ENCODE data around the gene REEP6.

GRCh38 chr19:1526066-1526778 lies 35.2 kb downstream of the REEP6 start:
- TF ChIP-seq, protein P1, sequence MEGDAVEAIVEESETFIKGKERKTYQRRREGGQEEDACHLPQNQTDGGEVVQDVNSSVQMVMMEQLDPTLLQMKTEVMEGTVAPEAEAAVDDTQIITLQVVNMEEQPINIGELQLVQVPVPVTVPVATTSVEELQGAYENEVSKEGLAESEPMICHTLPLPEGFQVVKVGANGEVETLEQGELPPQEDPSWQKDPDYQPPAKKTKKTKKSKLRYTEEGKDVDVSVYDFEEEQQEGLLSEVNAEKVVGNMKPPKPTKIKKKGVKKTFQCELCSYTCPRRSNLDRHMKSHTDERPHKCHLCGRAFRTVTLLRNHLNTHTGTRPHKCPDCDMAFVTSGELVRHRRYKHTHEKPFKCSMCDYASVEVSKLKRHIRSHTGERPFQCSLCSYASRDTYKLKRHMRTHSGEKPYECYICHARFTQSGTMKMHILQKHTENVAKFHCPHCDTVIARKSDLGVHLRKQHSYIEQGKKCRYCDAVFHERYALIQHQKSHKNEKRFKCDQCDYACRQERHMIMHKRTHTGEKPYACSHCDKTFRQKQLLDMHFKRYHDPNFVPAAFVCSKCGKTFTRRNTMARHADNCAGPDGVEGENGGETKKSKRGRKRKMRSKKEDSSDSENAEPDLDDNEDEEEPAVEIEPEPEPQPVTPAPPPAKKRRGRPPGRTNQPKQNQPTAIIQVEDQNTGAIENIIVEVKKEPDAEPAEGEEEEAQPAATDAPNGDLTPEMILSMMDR (IDR thresholded peaks at IDR 0.05; ENCODE audit: low read depth, low read length, missing input control), result no peak
- TF ChIP-seq, protein P2, sequence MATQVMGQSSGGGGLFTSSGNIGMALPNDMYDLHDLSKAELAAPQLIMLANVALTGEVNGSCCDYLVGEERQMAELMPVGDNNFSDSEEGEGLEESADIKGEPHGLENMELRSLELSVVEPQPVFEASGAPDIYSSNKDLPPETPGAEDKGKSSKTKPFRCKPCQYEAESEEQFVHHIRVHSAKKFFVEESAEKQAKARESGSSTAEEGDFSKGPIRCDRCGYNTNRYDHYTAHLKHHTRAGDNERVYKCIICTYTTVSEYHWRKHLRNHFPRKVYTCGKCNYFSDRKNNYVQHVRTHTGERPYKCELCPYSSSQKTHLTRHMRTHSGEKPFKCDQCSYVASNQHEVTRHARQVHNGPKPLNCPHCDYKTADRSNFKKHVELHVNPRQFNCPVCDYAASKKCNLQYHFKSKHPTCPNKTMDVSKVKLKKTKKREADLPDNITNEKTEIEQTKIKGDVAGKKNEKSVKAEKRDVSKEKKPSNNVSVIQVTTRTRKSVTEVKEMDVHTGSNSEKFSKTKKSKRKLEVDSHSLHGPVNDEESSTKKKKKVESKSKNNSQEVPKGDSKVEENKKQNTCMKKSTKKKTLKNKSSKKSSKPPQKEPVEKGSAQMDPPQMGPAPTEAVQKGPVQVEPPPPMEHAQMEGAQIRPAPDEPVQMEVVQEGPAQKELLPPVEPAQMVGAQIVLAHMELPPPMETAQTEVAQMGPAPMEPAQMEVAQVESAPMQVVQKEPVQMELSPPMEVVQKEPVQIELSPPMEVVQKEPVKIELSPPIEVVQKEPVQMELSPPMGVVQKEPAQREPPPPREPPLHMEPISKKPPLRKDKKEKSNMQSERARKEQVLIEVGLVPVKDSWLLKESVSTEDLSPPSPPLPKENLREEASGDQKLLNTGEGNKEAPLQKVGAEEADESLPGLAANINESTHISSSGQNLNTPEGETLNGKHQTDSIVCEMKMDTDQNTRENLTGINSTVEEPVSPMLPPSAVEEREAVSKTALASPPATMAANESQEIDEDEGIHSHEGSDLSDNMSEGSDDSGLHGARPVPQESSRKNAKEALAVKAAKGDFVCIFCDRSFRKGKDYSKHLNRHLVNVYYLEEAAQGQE (IDR thresholded peaks at IDR 0.05), result no peak
- TF ChIP-seq TAF1 (conservative IDR thresholded peaks at IDR 0.05) (no peak), MAX (IDR thresholded peaks at IDR 0.05) (no peak), NR2F2 (IDR thresholded peaks at IDR 0.05) (no peak), SP1 (IDR thresholded peaks at IDR 0.05) (no peak), RAD21 (IDR thresholded peaks at IDR 0.05) (no peak), HNF4G (IDR thresholded peaks at IDR 0.05) (no peak), JUND (IDR thresholded peaks at IDR 0.05) (no peak), YY1 (IDR thresholded peaks at IDR 0.05) (no peak), ATF3 (IDR thresholded peaks at IDR 0.05) (no peak)
